ENCODE measurements around the gene PCBP3. TPM values are rescaled to one million over a fixed set of nuclear protein-coding genes. Genes with fewer than 3 reads are reported as not detected.

The PCBP3 gene
- total RNA-seq, 1 donor from 2014 or later, result 3.8 TPM

- H3K9me3 ChIP-seq, result no peaks in the 10 kb centered on the region
- TF ChIP-seq CTCF (IDR thresholded peaks at IDR 0.05), result no peak
- no peaks in the 10 kb centered on the region for H3K36me3 ChIP-seq
- no peak overlapping the region for H3K27ac ChIP-seq
- ATAC-seq, result no peak
- peak; percentile 53 for DNase-seq
- H3K4me3 ChIP-seq, result no peak overlapping the region
- intact Hi-C loops (cut with DNase I), result no loop called here
- peaks cover 29% of the 10 kb centered on the region for H3K27me3 ChIP-seq
- no peaks in the 10 kb centered on the region for H3K4me1 ChIP-seq
Observed at GRCh38 chr21:45613396-45613795, 30.1 kb upstream of the PCBP3 start.

- H3K9me3 ChIP-seq, result no peaks in the 10 kb centered on the region
- ATAC-seq, result no peak
- no peak overlapping the region for H3K4me3 ChIP-seq
- DNase-seq, result peak; percentile 8
- no peaks in the 10 kb centered on the region for H3K36me3 ChIP-seq
- peaks cover 29% of the 10 kb centered on the region for H3K27me3 ChIP-seq
- no peaks in the 10 kb centered on the region for H3K4me1 ChIP-seq
- intact Hi-C loops (cut with DNase I), result no loop called here
- TF ChIP-seq CTCF (IDR thresholded peaks at IDR 0.05), result no peak
- H3K27ac ChIP-seq, result no peak overlapping the region
Observed at GRCh38 chr21:45613881-45614280, 29.6 kb upstream of the PCBP3 start.

- DNase-seq (peak; percentile 46), ATAC-seq (no peak)
- intact Hi-C loops (cut with DNase I), result no loop called here
- H3K4me1 ChIP-seq, result no peaks in the 10 kb centered on the region
- no peaks in the 10 kb centered on the region for H3K9me3 ChIP-seq
- peaks cover 28% of the 10 kb centered on the region for H3K27me3 ChIP-seq
- no peak overlapping the region for H3K4me3 ChIP-seq
- TF ChIP-seq CTCF (IDR thresholded peaks at IDR 0.05), result no peak
- H3K36me3 ChIP-seq, result no peaks in the 10 kb centered on the region
- no peak overlapping the region for H3K27ac ChIP-seq
Observed at GRCh38 chr21:45615145-45615711, 28.3 kb upstream of the PCBP3 start.

- Histone ChIP-seq H3K4me3 (no peak overlapping the region), H3K27me3 (peaks cover 9% of the 10 kb centered on the region)
- DNase-seq, result peak; percentile 52
Observed at GRCh38 chr21:45617021-45617921, 26.3 kb upstream of the PCBP3 start.

GRCh38 chr21:45618287-45618686 is 25.2 kb upstream of the PCBP3 start:
- Histone ChIP-seq H3K36me3 (no peaks in the 10 kb centered on the region), H3K4me3 (no peak overlapping the region), H3K4me1 (no peaks in the 10 kb centered on the region), H3K27ac (no peak overlapping the region), H3K9me3 (no peaks in the 10 kb centered on the region), H3K27me3 (peaks cover 9% of the 10 kb centered on the region)
- ATAC-seq (no peak), DNase-seq (peak; percentile 58)
- intact Hi-C loops (cut with DNase I), result no loop called here
- no peak for TF ChIP-seq CTCF (IDR thresholded peaks at IDR 0.05)

More at GRCh38 chr21:45617021-45617921, 26.3 kb upstream of the PCBP3 start:
- TF ChIP-seq CTCF (IDR thresholded peaks at IDR 0.05), result no peak
- intact Hi-C loops (cut with DNase I), result no loop called here
- no peak overlapping the region for H3K27ac ChIP-seq
- H3K9me3 ChIP-seq, result no peaks in the 10 kb centered on the region
- no peak for ATAC-seq
- no peaks in the 10 kb centered on the region for H3K36me3 ChIP-seq
- H3K4me1 ChIP-seq, result no peaks in the 10 kb centered on the region
